Progenitor cell of endocrine pancreas (in vitro differentiated cells): Measurements from ENCODE around the gene SIAE. TPM values are rescaled to one million over a fixed set of nuclear protein-coding genes. Genes with fewer than 3 reads are reported as not detected.

ENCODE experiments used
- DNase-seq: peaks from one replicate; pipeline ENCODE4 v3.0.0; 2021; ENCODE audit warnings: low spot score; ENCODE audit not compliant: unreplicated experiment
- H3K27ac Mint-ChIP-seq: 2 replicates; pipeline ENCODE4 v1.8.0; 2021; ENCODE audit warnings: mild to moderate bottlenecking, moderate library complexity, mixed read lengths
- H3K27me3 Mint-ChIP-seq: 2 replicates; pipeline ENCODE4 v1.8.0; 2021; ENCODE audit warnings: mixed read lengths
- H3K36me3 Mint-ChIP-seq: 2 replicates; pipeline ENCODE4 v1.8.0; 2022; ENCODE audit warnings: mixed read lengths; ENCODE audit not compliant: insufficient read depth
- H3K4me1 Mint-ChIP-seq: 2 replicates; pipeline ENCODE4 v1.8.0; 2021; ENCODE audit warnings: low read depth, mixed read lengths
- H3K4me3 Mint-ChIP-seq: 2 replicates; pipeline ENCODE4 v1.8.0; 2021; ENCODE audit warnings: low read depth, mild to moderate bottlenecking, moderate library complexity, mixed read lengths
- H3K9me3 Mint-ChIP-seq: 2 replicates; pipeline ENCODE4 v1.8.0; 2021; ENCODE audit warnings: low read depth, mixed read lengths
- total RNA-seq: library from RNA; stranded (reverse); gene quantifications from 2 replicates; pipeline ENCODE4 v1.2.1, GENCODE V29; 2021
- TF ChIP-seq, protein P1 (sequence below): fragments of 200-600 bp; sonication (generic); IDR thresholded peaks from one replicate; pipeline ENCODE4 v1.5.0; 2021; ENCODE audit warnings: antibody characterized with exemption, mild to moderate bottlenecking; ENCODE audit not compliant: unreplicated experiment

Gene SIAE
- total RNA-seq, 1 donor from 2014 or later: 8.7 TPM

DNA sequence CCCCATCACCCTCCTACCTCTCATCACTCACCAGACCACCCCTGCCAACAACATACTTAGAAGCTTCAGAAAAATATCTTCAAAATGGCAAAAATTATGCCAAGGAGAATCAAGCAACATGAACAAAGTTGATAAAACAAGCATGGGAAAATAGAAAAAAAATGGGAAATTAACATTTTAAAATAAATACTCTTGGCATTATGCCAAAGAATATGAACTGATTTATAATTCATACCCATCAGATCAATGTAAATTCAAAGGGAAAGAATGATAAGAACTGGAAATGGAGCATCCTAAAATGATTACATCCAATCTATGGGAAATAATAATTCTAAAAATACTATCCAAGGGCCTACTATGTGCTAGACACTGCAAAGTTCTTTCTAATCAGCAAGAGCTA, 12.0 kb downstream of the SIAE start:
- H3K36me3 Mint-ChIP-seq: peaks cover 7% of the 10 kb centered on the region
- H3K4me3 Mint-ChIP-seq: no peak overlapping the region
- TF ChIP-seq, protein P1, sequence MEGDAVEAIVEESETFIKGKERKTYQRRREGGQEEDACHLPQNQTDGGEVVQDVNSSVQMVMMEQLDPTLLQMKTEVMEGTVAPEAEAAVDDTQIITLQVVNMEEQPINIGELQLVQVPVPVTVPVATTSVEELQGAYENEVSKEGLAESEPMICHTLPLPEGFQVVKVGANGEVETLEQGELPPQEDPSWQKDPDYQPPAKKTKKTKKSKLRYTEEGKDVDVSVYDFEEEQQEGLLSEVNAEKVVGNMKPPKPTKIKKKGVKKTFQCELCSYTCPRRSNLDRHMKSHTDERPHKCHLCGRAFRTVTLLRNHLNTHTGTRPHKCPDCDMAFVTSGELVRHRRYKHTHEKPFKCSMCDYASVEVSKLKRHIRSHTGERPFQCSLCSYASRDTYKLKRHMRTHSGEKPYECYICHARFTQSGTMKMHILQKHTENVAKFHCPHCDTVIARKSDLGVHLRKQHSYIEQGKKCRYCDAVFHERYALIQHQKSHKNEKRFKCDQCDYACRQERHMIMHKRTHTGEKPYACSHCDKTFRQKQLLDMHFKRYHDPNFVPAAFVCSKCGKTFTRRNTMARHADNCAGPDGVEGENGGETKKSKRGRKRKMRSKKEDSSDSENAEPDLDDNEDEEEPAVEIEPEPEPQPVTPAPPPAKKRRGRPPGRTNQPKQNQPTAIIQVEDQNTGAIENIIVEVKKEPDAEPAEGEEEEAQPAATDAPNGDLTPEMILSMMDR: no peak
- no peaks in the 10 kb centered on the region for H3K27me3 Mint-ChIP-seq
- H3K4me1 Mint-ChIP-seq: no peaks in the 10 kb centered on the region
- H3K27ac Mint-ChIP-seq: no peak overlapping the region
- H3K9me3 Mint-ChIP-seq: no peaks in the 10 kb centered on the region
- DNase-seq: no peak

DNA sequence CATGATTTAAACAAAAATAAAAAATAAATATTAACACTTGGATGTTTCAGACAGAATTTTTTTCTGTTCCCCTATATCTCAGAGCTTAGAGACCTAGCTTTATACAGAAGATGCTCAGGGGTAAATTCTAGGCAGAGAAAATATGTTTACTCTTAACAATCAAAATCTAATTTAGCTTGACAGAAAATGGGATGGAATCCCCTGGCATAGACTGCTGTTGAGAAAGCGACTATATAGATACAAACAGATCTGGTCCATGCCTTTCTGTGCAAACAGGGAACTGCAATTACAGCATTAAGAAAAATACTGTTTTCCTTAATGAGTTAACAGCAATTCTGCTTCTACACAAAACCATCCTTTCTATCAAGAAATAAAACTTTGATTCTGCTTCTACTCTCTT, 14.6 kb downstream of the SIAE start:
- TF ChIP-seq, protein P1: no peak
- Mint-ChIP-seq H3K4me3 (no peak overlapping the region), H3K27me3 (no peaks in the 10 kb centered on the region), H3K36me3 (peaks cover 4% of the 10 kb centered on the region), H3K4me1 (no peaks in the 10 kb centered on the region), H3K9me3 (no peaks in the 10 kb centered on the region), H3K27ac (no peak overlapping the region)
- no peak for DNase-seq

DNA sequence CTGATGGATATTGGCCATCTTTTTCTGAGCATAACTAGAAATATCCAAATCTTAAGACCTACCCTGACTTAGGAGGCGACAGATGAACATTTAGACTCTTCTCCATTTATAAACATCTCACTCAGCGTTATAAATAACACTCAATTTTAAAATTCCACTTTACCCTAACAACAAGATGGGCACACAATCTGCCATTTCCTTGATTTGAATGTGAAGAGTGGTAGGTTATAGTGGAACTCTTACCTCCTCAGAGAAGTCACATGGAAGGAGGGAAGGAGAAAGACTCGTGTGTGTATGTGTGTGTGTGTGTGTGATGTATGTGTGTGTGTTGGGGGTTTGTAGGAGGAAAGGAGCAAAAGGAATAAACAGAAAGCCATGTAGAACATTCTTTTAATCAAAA, 15.0 kb downstream of the SIAE start:
- DNase-seq: no peak
- TF ChIP-seq, protein P1: no peak
- Mint-ChIP-seq H3K4me3 (no peak overlapping the region), H3K36me3 (peaks cover 4% of the 10 kb centered on the region), H3K27ac (no peak overlapping the region), H3K9me3 (no peaks in the 10 kb centered on the region), H3K4me1 (no peaks in the 10 kb centered on the region), H3K27me3 (no peaks in the 10 kb centered on the region)

DNA sequence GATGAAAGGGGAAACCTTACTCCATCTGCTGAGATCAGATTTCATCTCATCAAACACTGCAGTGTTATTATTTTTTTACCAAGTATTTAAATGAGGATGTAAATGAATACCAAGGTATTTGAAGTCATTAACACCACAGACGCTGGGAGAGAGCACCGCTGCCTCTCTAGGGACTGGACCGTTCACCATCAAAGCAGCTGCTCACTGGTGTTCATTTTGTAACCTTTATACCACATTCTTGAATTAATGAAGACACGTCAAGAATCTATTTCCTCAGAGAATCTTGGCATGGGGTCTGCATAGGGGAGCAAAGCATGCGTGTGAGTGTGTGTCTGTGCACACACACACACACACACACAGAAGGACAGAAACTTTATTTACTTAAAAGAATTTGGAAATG, 15.6 kb downstream of the SIAE start:
- TF ChIP-seq, protein P1: no peak

DNA sequence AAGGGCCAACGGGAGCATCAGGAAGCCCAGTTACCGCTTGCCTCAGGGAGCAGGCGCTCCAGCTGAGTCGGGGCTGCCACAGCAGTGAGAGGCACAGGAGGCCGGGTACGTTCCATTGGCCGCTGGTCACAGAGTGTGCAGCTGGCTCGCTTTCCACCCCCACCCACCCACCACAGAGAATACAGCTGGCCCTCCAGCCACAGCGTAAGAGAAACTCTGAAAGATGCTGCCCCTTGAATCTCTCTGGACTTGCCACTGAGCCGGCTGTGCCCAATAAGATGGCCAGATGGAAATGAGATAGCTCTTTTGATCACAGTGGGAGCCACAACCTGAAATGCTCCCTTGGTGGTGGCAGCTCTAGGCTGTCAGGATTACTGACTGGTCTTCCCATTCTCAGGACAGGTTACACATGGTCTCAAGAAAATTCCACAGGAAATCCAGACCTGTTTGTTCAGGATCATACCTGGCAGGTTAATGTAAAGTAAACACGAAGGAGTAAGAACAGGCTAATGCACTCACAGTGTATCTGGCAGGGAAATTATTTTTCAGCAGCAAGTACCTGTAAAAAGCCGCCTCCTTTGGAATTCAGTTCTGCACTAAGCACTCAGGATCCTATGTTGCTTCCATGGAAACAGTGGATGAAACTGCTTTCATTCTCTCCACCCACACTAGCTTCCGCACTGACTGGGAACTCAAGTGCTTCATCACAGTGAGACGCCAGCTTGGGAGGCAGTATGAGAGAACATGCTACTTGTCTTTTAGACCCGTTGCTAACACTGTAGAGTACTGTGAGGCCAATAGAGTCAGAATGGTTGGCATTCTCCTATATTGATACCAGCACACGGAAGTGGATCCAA, 16.5 kb downstream of the SIAE start:
- H3K4me3 Mint-ChIP-seq: no peak overlapping the region
- H3K4me1 Mint-ChIP-seq: no peaks in the 10 kb centered on the region
- DNase-seq: no peak
- H3K27me3 Mint-ChIP-seq: peaks cover 4% of the 10 kb centered on the region
- peaks cover 6% of the 10 kb centered on the region for H3K36me3 Mint-ChIP-seq
- no peak overlapping the region for H3K27ac Mint-ChIP-seq
- no peaks in the 10 kb centered on the region for H3K9me3 Mint-ChIP-seq
- TF ChIP-seq, protein P1: no peak

More for the DNA sequence above, 15.6 kb downstream of the SIAE start:
- Mint-ChIP-seq H3K4me1 (no peaks in the 10 kb centered on the region), H3K36me3 (peaks cover 6% of the 10 kb centered on the region), H3K4me3 (no peak overlapping the region), H3K9me3 (no peaks in the 10 kb centered on the region), H3K27me3 (peaks cover 4% of the 10 kb centered on the region), H3K27ac (no peak overlapping the region)
- DNase-seq: no peak
